Liver (tissue), 9 donors: ENCODE measurements around the gene EEFSEC. TPM values are rescaled to one million over a fixed set of nuclear protein-coding genes. Genes with fewer than 3 reads are reported as not detected.

Experiments used
- DNase-seq: peaks from one replicate; pipeline ENCODE4 v3.0.0-alpha.2; 2017; ENCODE audit warnings: low spot score
- H3K27ac ChIP-seq, 2 donors: one replicate each; pipeline ENCODE4 v1.7.0; 2013; ENCODE audit warnings: inconsistent platforms in 2 of 2, low read length in 2 of 2, control low read depth in 1 of 2, low read depth in 1 of 2, mild to moderate bottlenecking in 1 of 2
- H3K27me3 ChIP-seq, 4 donors: one replicate each; pipeline versions ENCODE4 v1.6.1 to v1.7.0; 2013; ENCODE audit warnings: low read length in 3 of 4, inconsistent platforms in 1 of 4, mild to moderate bottlenecking in 1 of 4, moderate library complexity in 1 of 4; ENCODE audit not compliant: control insufficient read depth in 4 of 4, insufficient read depth in 4 of 4
- H3K36me3 ChIP-seq, 4 donors: one replicate each; pipeline versions ENCODE4 v1.6.1 to v1.7.0; 2013; ENCODE audit warnings: low read length in 3 of 4, mild to moderate bottlenecking in 3 of 4, low read depth in 1 of 4, moderate library complexity in 1 of 4; ENCODE audit not compliant: control insufficient read depth in 4 of 4, insufficient read depth in 3 of 4
- H3K4me1 ChIP-seq, 4 donors: one replicate each; pipeline versions ENCODE4 v1.6.1 to v1.7.0; 2013; ENCODE audit warnings: low read length in 3 of 4, mild to moderate bottlenecking in 3 of 4, moderate library complexity in 1 of 4; ENCODE audit not compliant: control insufficient read depth in 4 of 4, insufficient read depth in 4 of 4
- H3K4me3 ChIP-seq, 3 donors: one replicate each; pipeline versions ENCODE4 v1.6.1 to v1.7.0; 2013; ENCODE audit warnings: low read length in 3 of 3, control low read depth in 1 of 3, low read depth in 1 of 3, mild to moderate bottlenecking in 1 of 3
- H3K9ac ChIP-seq, 2 donors: one replicate each; pipeline ENCODE4 v1.7.0; 2013; ENCODE audit warnings: low read length in 2 of 2, mild to moderate bottlenecking in 2 of 2, moderate library complexity in 2 of 2, control low read depth in 1 of 2, low read depth in 1 of 2
- H3K9me3 ChIP-seq, 4 donors: one replicate each; pipeline versions ENCODE4 v1.6.1 to v1.7.0; 2013; ENCODE audit warnings: low read length in 3 of 4; ENCODE audit not compliant: control insufficient read depth in 4 of 4
- EGR1 ChIP-seq, 2 donors: IDR thresholded peaks; 2 replicates each; pipeline ENCODE4 v1.6.1; 2016 to 2018; ENCODE audit warnings: antibody characterized with exemption in 2 of 2, low read depth in 2 of 2
- FOXA1 ChIP-seq: IDR thresholded peaks from 2 replicates; pipeline ENCODE4 v1.6.1; 2016; ENCODE audit warnings: antibody characterized with exemption
- GABPA ChIP-seq, 2 donors: IDR thresholded peaks in 1 of 2; conservative IDR thresholded peaks in 1 of 2; 2 replicates each; pipeline ENCODE4 v1.6.1; 2016; ENCODE audit warnings: antibody characterized with exemption in 2 of 2, mild to moderate bottlenecking in 1 of 2, moderate library complexity in 1 of 2
- HNF4A ChIP-seq, 2 donors: conservative IDR thresholded peaks; 2 replicates each; pipeline ENCODE4 v1.6.1; 2016; ENCODE audit warnings: antibody characterized with exemption in 2 of 2, mild to moderate bottlenecking in 2 of 2
- NR2F2 ChIP-seq: IDR thresholded peaks from 2 replicates; pipeline ENCODE4 v1.6.1; 2016; ENCODE audit warnings: antibody characterized with exemption
- RAD21 ChIP-seq, 2 donors: IDR thresholded peaks; 2 replicates each; pipeline ENCODE4 v1.6.1; 2016; ENCODE audit warnings: antibody characterized with exemption in 2 of 2, mild to moderate bottlenecking in 2 of 2
- REST ChIP-seq: IDR thresholded peaks from 2 replicates; pipeline ENCODE4 v1.6.1; 2016; ENCODE audit warnings: antibody characterized with exemption, mild to moderate bottlenecking
- RXRA ChIP-seq, 2 donors: IDR thresholded peaks; 2 replicates each; pipeline ENCODE4 v1.6.1; 2017 to 2018; ENCODE audit warnings: antibody characterized with exemption in 2 of 2, mild to moderate bottlenecking in 1 of 2
- TAF1 ChIP-seq: conservative IDR thresholded peaks from 2 replicates; pipeline ENCODE4 v1.6.1; 2016; ENCODE audit warnings: antibody characterized with exemption, mild to moderate bottlenecking
- YY1 ChIP-seq: IDR thresholded peaks from 2 replicates; pipeline ENCODE4 v1.6.1; 2016; ENCODE audit warnings: antibody characterized with exemption, mild to moderate bottlenecking
- ZBTB33 ChIP-seq: IDR thresholded peaks from 2 replicates; pipeline ENCODE4 v1.6.1; 2016; ENCODE audit warnings: antibody characterized with exemption
- WGBS: extraction: QIAGEN DNeasy Blood & Tissue Kit; methylation state at CpG from one replicate; pipeline ENCODE4 v1.1.7; 2013; 5-methylcytosine and 5-hydroxymethylcytosine counted together
- polyA plus RNA-seq, 2 donors: library from polyadenylated mRNA; stranded (reverse) in 1 of 2; unstranded in 1 of 2; fragments of 200-250 nt in 1 of 2; fragments of >200 nt in 1 of 2; fragmentation: Nextera tagmentation in 1 of 2; extraction: Ambion mirVana in 1 of 2; gene quantifications; one replicate each; pipeline versions ENCODE4 v1.2.1 to v1.2.3, GENCODE V29; 2013 to 2015
- total RNA-seq, 2 donors: library from RNA; depleted of rRNA; stranded (reverse); fragments of >200 nt; gene quantifications; one replicate each; pipeline ENCODE4 v1.2.3, GENCODE V29; 2014
- TF ChIP-seq, protein P1 (sequence below): fragments of 150-350 bp; IDR thresholded peaks from 2 replicates; pipeline ENCODE4 v1.5.1; 2017; ENCODE audit warnings: improper control_type of control experiment, low read depth, low read length; ENCODE audit not compliant: missing input control
- donor health status: healthy.
- donor health status: healthy.
- donor health status: healthy.
- donor health status: healthy.
- donor health status: healthy.

The EEFSEC gene
- total and polyA plus RNA-seq, 4 donors: 8.4 to 13.1 (median 10.7) TPM

- peaks cover 10 to 31% (median 16%) of the 10 kb centered on the region in 4 donors for H3K4me1 ChIP-seq
- no peak for TF ChIP-seq RXRA (IDR thresholded peaks at IDR 0.05)
- TF ChIP-seq REST: no peak
- no peak for TF ChIP-seq HNF4A (conservative IDR thresholded peaks at IDR 0.05)
- WGBS: 95% methylated on average over 4 of the region's 4 CpGs
- no peaks in the 10 kb centered on the region for H3K9me3 ChIP-seq
- H3K27me3 ChIP-seq: no peaks in the 10 kb centered on the region
- no peak overlapping the region for H3K4me3 ChIP-seq
- H3K36me3 ChIP-seq: no peaks in the 10 kb centered on the region
- no peak overlapping the region for H3K9ac ChIP-seq
- H3K27ac ChIP-seq: no peak overlapping the region
- DNase-seq: peak; percentile 32
Measured at GRCh38 chr3:128321418-128321817, 168.1 kb downstream of the EEFSEC start.

GRCh38 chr3:128322030-128323022 is 169.0 kb downstream of the EEFSEC start:
- no peak overlapping the region for H3K27ac ChIP-seq
- no peak overlapping the region for H3K4me3 ChIP-seq
- DNase-seq: peak; percentile 45
- peaks cover 10 to 31% (median 16%) of the 10 kb centered on the region in 4 donors for H3K4me1 ChIP-seq
- WGBS: 88% methylated on average over 14 of the region's 14 CpGs
- H3K9me3 ChIP-seq: no peaks in the 10 kb centered on the region
- no peak for TF ChIP-seq EGR1 (IDR thresholded peaks at IDR 0.05; ENCODE audit: low read depth in 2 of 2)
- no peak for TF ChIP-seq YY1
- no peak for TF ChIP-seq HNF4A (conservative IDR thresholded peaks at IDR 0.05)
- no peak for TF ChIP-seq TAF1
- TF ChIP-seq, protein P1, sequence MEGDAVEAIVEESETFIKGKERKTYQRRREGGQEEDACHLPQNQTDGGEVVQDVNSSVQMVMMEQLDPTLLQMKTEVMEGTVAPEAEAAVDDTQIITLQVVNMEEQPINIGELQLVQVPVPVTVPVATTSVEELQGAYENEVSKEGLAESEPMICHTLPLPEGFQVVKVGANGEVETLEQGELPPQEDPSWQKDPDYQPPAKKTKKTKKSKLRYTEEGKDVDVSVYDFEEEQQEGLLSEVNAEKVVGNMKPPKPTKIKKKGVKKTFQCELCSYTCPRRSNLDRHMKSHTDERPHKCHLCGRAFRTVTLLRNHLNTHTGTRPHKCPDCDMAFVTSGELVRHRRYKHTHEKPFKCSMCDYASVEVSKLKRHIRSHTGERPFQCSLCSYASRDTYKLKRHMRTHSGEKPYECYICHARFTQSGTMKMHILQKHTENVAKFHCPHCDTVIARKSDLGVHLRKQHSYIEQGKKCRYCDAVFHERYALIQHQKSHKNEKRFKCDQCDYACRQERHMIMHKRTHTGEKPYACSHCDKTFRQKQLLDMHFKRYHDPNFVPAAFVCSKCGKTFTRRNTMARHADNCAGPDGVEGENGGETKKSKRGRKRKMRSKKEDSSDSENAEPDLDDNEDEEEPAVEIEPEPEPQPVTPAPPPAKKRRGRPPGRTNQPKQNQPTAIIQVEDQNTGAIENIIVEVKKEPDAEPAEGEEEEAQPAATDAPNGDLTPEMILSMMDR: peak; percentile 43
- TF ChIP-seq RAD21 (IDR thresholded peaks at IDR 0.05): peak; percentile 57 to 77
- TF ChIP-seq NR2F2: no peak
- no peak for TF ChIP-seq REST
- TF ChIP-seq FOXA1: no peak
- TF ChIP-seq RXRA (IDR thresholded peaks at IDR 0.05): no peak
- TF ChIP-seq ZBTB33: no peak
- TF ChIP-seq GABPA (IDR thresholded peaks at IDR 0.05 in 1 of 2, conservative IDR thresholded peaks at IDR 0.05 in 1 of 2): no peak
- no peaks in the 10 kb centered on the region for H3K36me3 ChIP-seq
- H3K9ac ChIP-seq: no peak overlapping the region
- no peaks in the 10 kb centered on the region for H3K27me3 ChIP-seq
